Colonic mucosa (tissue), 4 donors: ENCODE results near the gene IL19. TPM values are rescaled to one million over a fixed set of nuclear protein-coding genes. Genes with fewer than 3 reads are reported as not detected.

ENCODE experiments used
- DNase-seq: peaks from one replicate; pipeline ENCODE4 v3.0.0-alpha.2; 2020
- H3K27ac ChIP-seq: fragments of 200-600 bp; one replicate; pipeline ENCODE4 v1.8.0; 2021
- H3K27me3 ChIP-seq: fragments of 200-600 bp; one replicate; pipeline ENCODE4 v1.8.0; 2021
- H3K36me3 ChIP-seq: fragments of 200-600 bp; one replicate; pipeline ENCODE4 v1.8.0; 2021
- H3K4me1 ChIP-seq: fragments of 200-600 bp; one replicate; pipeline ENCODE4 v1.8.0; 2021; ENCODE audit warnings: mild to moderate bottlenecking
- H3K4me3 ChIP-seq: fragments of 200-600 bp; one replicate; pipeline ENCODE4 v1.8.0; 2021
- H3K9ac ChIP-seq, 2 donors: one replicate each; pipeline ENCODE4 v1.7.0; 2013; ENCODE audit warnings: control low read depth in 2 of 2, low read depth in 2 of 2, low read length in 2 of 2
- H3K9me3 ChIP-seq: fragments of 200-600 bp; one replicate; pipeline ENCODE4 v1.8.0; 2021
- intact Hi-C: fragments of 100-400 bp; cut with DNase I; formaldehyde crosslinking; loops from one replicate; pipeline ENCODE4 v1.14.1; 2022
- total RNA-seq, 2 donors: library from RNA; stranded (reverse); fragmentation: NEBNext Ultra II Directional in 1 of 2; extraction: Animal tissue kit (Norgen Biotek cat#: 25700) in 1 of 2; gene quantifications; one replicate each; pipeline ENCODE4 v1.2.1, GENCODE V29; 2021
- TF ChIP-seq, protein P1 (sequence below): fragments of 200-600 bp; IDR thresholded peaks from one replicate; pipeline ENCODE4 v1.8.0; 2022; ENCODE audit warnings: antibody characterized with exemption, mild to moderate bottlenecking
- donor health status: healthy.
- donor health status: DM: no; HTN: no; CAD: no.
- donor health status: DM: no; HTN: no; CAD: no.

The IL19 gene
- total RNA-seq, 2 donors from 2014 or later = 0.40 TPM; not detected in 1

DNA sequence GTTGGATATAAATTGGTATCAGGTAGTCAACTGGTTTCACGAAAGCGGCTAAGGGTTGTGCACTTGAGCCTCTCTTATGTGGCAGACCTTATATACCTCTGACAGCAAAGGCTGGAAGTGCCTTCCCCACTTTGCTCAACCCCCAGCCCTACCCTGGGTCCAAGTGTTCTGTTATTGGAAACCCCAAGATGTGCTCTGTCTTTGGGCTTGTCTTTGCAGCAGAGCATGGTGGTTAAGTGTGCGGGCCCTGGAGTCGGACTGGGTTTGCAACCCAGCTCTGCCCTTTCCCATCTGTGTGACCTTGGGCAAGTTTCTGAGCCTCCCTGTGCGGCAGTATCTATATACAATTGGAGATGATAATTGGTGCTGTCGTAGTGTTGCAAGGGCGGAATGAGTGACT is 12.9 kb downstream of the IL19 start:
- H3K9me3 ChIP-seq = no peaks in the 10 kb centered on the region
- H3K4me3 ChIP-seq = no peak overlapping the region
- H3K36me3 ChIP-seq = no peaks in the 10 kb centered on the region
- H3K9ac ChIP-seq = no peak overlapping the region
- intact Hi-C loops = no loop called here
- TF ChIP-seq, protein P1, sequence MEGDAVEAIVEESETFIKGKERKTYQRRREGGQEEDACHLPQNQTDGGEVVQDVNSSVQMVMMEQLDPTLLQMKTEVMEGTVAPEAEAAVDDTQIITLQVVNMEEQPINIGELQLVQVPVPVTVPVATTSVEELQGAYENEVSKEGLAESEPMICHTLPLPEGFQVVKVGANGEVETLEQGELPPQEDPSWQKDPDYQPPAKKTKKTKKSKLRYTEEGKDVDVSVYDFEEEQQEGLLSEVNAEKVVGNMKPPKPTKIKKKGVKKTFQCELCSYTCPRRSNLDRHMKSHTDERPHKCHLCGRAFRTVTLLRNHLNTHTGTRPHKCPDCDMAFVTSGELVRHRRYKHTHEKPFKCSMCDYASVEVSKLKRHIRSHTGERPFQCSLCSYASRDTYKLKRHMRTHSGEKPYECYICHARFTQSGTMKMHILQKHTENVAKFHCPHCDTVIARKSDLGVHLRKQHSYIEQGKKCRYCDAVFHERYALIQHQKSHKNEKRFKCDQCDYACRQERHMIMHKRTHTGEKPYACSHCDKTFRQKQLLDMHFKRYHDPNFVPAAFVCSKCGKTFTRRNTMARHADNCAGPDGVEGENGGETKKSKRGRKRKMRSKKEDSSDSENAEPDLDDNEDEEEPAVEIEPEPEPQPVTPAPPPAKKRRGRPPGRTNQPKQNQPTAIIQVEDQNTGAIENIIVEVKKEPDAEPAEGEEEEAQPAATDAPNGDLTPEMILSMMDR = no peak
- no peaks in the 10 kb centered on the region for H3K4me1 ChIP-seq
- no peak overlapping the region for H3K27ac ChIP-seq
- H3K27me3 ChIP-seq = no peaks in the 10 kb centered on the region
- DNase-seq = no peak

DNA sequence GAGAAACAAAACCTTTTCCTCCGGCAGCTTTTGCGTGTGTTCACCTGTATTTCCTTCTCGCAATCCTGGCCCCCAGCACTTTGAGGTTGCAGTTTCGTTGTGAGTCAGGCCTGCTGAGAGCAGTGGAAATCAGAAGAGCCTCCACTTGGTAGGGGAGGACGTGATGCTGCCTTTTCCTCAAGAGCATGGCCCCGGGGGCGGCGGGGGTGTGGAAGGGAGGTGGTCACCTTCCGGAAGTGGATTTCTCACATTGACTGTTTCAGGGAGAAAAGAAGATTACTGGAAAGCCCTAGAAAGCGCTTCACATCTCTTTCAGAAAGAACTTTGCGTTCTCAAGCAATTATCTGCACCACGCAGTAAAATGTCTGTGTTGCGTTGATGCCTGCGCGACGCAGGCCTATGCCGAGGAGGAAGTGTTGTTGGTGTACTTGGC is 13.9 kb downstream of the IL19 start:
- no peaks in the 10 kb centered on the region for H3K4me1 ChIP-seq
- H3K4me3 ChIP-seq = no peak overlapping the region
- no peaks in the 10 kb centered on the region for H3K27me3 ChIP-seq
- no peak for DNase-seq
- intact Hi-C loops = no loop called here
- no peak overlapping the region for H3K27ac ChIP-seq
- no peaks in the 10 kb centered on the region for H3K36me3 ChIP-seq
- H3K9me3 ChIP-seq = no peaks in the 10 kb centered on the region
- H3K9ac ChIP-seq = no peak overlapping the region
- TF ChIP-seq, protein P1 = no peak

DNA sequence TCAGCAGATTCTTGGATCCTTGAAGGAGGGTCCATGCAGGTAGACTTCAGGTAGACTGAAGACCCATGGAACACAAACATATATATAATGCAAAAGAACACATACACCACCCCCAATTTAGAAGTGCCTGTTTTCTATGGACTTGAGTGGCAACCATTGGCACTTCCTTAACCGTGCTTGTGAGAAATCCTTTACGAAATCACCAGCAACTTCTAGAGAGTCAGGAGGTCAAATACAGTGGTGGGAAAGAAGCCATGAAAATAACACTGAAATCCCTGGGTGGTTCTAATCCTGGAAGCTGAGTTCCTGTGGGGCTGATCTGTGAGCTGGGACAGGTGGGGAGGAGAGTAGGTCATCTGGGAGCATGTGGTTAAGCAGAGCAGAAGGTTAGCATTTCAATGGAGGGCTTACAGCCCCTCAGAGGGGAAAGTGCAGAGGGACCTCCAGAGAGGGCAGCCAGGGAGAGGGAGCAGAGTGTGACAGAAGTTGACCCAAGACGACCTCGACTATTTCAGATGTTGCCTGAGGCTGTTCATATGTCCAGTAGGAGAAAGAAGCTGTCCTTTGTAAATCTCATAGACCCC is 14.7 kb downstream of the IL19 start:
- Histone ChIP-seq H3K4me1 (no peaks in the 10 kb centered on the region), H3K9ac (no peak overlapping the region), H3K4me3 (no peak overlapping the region), H3K9me3 (no peaks in the 10 kb centered on the region), H3K27me3 (no peaks in the 10 kb centered on the region), H3K27ac (no peak overlapping the region), H3K36me3 (no peaks in the 10 kb centered on the region)
- TF ChIP-seq, protein P1 = no peak
- no peak for DNase-seq
- intact Hi-C loops = no loop called here

DNA sequence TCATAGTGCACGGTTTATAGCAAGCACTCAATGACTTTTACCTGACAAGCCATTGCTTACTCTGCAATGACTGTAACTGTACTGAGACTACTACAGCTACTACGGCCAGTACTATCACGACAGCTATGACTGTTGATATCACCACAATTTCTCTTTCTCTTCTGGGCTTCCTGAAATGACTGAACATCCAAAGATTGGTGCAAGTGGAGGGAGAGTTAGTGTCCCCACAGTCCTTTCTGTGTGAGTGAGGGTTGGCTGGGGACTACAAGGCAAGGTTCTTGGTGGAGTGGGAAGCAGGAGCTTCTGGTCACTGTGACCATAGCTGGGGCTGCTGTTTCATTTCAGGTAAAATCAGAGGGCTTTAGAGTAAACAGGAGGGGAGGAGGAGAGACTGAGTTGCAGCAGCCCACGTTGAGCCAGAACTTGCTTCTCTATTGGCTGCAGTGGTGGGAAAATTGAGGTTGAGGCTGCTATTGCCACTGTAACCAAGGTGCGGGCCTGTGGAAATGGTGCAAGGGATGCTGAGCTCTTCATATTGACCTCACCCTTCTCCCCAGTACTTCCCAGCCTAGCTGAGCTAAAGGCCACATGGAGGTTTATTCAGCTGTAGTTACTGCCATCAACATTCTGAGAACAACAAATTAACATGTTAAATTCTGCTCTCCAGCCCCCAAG is 15.8 kb downstream of the IL19 start:
- no peak overlapping the region for H3K27ac ChIP-seq
- no peaks in the 10 kb centered on the region for H3K27me3 ChIP-seq
- H3K4me3 ChIP-seq = no peak overlapping the region
- no peaks in the 10 kb centered on the region for H3K36me3 ChIP-seq
- H3K9ac ChIP-seq = no peak overlapping the region
- intact Hi-C loops = no loop called here
- H3K4me1 ChIP-seq = no peaks in the 10 kb centered on the region
- no peaks in the 10 kb centered on the region for H3K9me3 ChIP-seq
- TF ChIP-seq, protein P1 = no peak
- DNase-seq = no peak

DNA sequence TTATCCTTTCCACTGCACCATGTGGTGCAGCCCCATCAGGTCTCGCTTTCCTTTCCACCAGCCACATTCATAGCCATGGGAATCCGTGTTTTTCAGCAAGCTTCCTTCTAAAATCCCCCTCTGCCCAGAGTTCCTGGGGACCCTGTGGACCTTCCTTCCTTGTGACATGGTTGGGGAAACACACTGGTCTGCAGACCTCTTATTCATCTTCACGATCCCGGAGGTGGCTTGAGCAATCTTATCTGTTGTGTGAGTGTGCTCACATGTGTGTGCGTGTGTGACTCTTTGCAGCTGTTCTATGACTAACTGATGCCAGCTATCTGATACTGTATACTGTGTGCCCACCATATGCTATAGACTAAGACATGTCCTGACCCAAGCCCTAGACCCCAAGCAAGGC is 17.3 kb downstream of the IL19 start:
- Histone ChIP-seq H3K36me3 (no peaks in the 10 kb centered on the region), H3K27ac (no peak overlapping the region), H3K9ac (no peak overlapping the region), H3K27me3 (no peaks in the 10 kb centered on the region), H3K4me3 (no peak overlapping the region), H3K9me3 (no peaks in the 10 kb centered on the region), H3K4me1 (no peaks in the 10 kb centered on the region)
- TF ChIP-seq, protein P1 = no peak
- DNase-seq = no peak
- intact Hi-C loops = no loop called here
